Measurements from ENCODE around the gene TAAR6. TPM values are rescaled to one million over a fixed set of nuclear protein-coding genes. Genes with fewer than 3 reads are reported as not detected.

TAAR6 gene
- total and polyA plus RNA-seq, 9 of the 15 experiments (the other 6 are each of a cell fraction or from before 2014, with no cell fraction given), result not detected

GRCh38 chr6:132611616-132612015 lies 41.5 kb downstream of the TAAR6 start (continued):
- TF ChIP-seq ZMIZ1 (IDR thresholded peaks at IDR 0.05; ENCODE audit: low read depth in 2 of 2, low read length in 2 of 2) (no peak), GTF2B (IDR thresholded peaks at IDR 0.05; ENCODE audit: extremely low read depth, insufficient read length) (no peak), CBX1 (IDR thresholded peaks at IDR 0.05; ENCODE audit: low read depth) (no peak), NUFIP1 (IDR thresholded peaks at IDR 0.05; ENCODE audit: partially characterized antibody) (no peak), TCFL5 (CRISPR knock-in tag; conservative IDR thresholded peaks at IDR 0.05) (no peak), SMAD2 (IDR thresholded peaks at IDR 0.05; ENCODE audit: low read depth, low read length) (no peak), MED1 (CRISPR knock-in tag; IDR thresholded peaks at IDR 0.05; ENCODE audit: borderline replicate concordance) (no peak), ZNF280A (IDR thresholded peaks at IDR 0.05; ENCODE audit: low read depth, partially characterized antibody) (no peak), POLR2AphosphoS2 (IDR thresholded peaks at IDR 0.05; ENCODE audit: low read length) (no peak)
